Measurements from ENCODE around the gene LYPD4.

LYPD4 gene, protein sequence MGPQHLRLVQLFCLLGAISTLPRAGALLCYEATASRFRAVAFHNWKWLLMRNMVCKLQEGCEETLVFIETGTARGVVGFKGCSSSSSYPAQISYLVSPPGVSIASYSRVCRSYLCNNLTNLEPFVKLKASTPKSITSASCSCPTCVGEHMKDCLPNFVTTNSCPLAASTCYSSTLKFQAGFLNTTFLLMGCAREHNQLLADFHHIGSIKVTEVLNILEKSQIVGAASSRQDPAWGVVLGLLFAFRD

DNA sequence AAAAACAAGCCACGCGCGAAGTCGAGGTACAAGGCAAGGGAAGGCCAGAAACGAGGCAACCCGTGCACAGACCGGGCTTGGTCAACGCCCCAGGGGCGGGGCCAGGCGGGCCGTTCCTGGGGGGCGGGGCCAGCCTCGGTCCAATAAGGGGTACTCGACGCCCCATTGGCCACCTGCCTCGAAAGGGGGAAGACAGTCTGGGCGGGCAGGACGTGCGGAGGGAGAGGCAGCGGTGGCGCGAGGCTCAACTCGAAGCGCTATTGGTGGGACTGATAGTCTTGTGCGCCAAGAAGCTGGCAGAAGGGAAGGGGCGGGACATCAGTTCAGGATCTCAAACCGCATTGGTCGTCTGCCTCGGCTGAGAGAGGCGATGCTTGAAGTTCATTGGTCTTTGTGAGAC is at the start of gene LYPD4:
Gene LYPD4 (minus strand): TSS at position 83 of the 400 bp plus-strand sequence. CDS start 5,398 bp downstream, outside the sequence.
- DNase-seq (ENCODE audit: low read depth in 2 of 2) = no peak

DNA sequence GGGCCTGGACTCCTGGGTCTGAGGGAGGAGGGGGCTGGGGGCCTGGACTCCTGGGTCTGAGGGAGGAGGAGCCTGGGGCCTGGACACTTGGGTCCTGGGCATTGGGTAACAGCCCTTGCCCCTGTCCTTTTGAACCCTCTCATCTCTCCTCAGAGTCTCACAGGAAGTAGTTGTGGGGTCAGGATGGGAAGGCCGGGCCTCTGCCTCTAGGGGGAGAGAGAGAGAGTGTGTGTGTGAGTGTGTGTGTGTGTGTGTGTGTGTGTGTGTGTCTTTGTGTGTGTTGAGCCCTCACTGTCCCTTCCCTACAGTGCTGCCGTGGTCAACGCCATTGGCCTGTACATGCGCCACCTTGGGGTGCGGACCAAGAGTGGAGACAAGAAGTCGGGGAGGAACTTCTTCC is 49.4 kb upstream of the LYPD4 start:
- DNase-seq (ENCODE audit: low read depth in 2 of 2) = no peak

GRCh38 chr19:41892173-41892902 is 47.9 kb upstream of the LYPD4 start:
- no peak for DNase-seq (ENCODE audit: low read depth in 2 of 2)

DNA sequence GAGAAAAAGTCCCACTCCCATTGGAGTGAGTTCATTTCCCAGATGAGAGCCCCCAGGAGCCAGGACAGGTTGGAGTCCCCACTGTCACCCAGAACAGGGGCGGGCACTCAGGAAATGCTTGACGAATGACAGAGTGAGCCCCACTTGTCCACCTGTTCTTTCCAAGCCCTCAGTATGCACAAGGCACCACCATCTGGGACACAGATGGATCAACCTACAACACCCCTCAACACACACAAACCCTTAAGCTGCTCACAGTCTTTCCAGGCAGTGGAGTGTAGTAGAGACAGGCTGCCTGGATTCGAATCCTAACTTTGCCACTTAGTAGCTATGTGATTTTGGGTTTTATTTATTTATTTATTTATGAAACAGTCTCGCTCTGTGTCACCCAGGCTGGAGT is 46.5 kb upstream of the LYPD4 start:
- DNase-seq (ENCODE audit: low read depth in 2 of 2) = no peak

GRCh38 chr19:41889896-41890295 is 45.4 kb upstream of the LYPD4 start:
- no peak for DNase-seq (ENCODE audit: low read depth in 2 of 2)

GRCh38 chr19:41888926-41889325 is 44.4 kb upstream of the LYPD4 start:
- no peak for DNase-seq (ENCODE audit: low read depth in 2 of 2)

GRCh38 chr19:41887711-41888382 is 43.4 kb upstream of the LYPD4 start:
- peak; percentile 82 to 85 for DNase-seq (ENCODE audit: low read depth in 2 of 2)

DNA sequence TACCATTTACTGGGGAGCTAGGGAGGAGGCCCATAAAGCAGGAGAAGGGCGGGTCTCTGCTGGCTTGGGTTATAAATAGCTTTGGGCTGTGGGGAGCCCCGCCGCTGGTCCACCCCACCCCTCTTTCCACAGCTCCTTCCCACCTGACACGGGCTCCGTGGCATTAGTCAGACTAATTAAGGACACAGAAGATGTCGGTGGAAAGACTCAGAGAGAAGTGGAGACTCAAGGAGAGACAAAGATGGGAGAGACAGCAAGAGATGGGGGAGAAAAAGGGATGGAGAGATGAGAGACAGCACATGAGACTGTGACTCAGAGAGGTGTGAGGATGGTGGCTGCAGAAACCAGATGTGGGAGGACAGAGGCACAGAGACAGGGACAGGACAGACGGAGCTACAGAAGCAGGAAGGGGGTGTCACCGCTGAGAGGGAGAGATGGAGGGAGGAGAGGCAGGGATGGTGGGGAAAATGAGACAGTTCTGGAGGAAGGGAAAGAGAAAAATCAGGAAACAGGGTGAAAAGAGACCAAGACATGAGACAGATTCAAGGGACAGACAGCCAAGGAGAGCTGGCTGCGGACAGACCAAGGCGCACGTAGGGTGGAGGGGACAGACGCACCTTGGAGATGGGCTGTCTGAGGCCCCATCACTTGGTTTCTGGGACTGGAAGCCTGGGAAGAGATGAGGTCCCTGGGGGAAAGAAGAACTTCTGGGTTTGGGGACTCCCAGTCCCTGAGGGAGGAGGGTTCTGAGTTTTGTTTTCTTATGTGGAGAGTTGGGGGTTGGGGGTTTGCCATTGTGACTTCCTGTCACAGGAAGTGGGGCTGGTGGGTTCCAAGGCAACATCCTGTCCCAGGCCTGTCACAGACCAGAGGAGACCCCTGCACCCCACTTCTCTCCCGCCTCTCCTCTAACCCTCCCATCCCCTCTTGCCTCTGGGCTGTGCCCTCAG is 42.6 kb upstream of the LYPD4 start:
- peak in 1 of 2 donors; percentile 53 for DNase-seq (ENCODE audit: low read depth in 2 of 2)

DNA sequence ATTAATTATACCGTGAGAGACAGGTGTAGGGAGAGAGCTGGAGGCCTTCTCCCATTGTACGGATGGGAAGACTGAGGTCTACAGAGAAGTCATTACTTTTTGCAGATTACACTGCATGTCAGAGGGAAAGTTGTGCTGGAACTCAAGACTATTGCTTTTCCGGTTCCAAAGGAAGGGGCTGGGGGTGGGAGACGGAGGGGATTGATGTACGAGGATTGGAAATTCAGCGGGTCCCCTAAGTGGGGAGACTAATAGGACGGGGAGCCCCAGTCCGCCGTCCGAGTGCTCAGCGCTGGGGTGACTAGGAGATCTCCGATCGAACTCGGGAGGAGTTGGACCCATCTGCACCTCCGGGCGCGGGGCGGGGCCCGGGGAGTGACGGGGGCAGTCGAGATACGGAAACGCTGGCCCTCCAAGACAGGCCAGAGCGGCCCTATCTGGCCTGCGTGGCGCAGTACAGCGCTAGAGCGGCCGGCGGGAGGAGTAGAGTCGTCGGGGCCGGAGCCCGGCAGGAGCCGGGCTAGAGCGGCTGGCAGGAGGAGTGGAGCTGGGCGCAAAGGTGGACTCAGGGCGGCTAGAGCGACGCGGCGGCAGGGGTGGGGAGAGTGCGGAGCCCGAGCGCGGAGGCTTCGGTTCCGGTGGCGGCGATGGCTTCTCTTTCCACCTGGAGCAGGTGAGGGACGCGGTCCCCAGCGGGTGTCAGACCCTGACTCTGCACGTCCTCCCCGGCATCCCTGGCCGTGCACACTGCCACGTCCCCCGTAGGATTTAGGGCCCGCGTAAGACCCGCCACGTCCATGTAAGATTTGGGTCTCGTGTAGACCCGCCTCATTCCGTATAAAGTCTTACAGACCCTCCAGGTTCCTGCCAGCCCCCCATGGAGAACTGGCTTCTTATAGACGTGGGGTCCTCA is 39.6 kb upstream of the LYPD4 start:
- DNase-seq (ENCODE audit: low read depth in 2 of 2) = peak; percentile 89

- DNase-seq (ENCODE audit: low read depth in 2 of 2) = no peak
Measured at GRCh38 chr19:41883463-41883820, 39.0 kb upstream of the LYPD4 start.

DNA sequence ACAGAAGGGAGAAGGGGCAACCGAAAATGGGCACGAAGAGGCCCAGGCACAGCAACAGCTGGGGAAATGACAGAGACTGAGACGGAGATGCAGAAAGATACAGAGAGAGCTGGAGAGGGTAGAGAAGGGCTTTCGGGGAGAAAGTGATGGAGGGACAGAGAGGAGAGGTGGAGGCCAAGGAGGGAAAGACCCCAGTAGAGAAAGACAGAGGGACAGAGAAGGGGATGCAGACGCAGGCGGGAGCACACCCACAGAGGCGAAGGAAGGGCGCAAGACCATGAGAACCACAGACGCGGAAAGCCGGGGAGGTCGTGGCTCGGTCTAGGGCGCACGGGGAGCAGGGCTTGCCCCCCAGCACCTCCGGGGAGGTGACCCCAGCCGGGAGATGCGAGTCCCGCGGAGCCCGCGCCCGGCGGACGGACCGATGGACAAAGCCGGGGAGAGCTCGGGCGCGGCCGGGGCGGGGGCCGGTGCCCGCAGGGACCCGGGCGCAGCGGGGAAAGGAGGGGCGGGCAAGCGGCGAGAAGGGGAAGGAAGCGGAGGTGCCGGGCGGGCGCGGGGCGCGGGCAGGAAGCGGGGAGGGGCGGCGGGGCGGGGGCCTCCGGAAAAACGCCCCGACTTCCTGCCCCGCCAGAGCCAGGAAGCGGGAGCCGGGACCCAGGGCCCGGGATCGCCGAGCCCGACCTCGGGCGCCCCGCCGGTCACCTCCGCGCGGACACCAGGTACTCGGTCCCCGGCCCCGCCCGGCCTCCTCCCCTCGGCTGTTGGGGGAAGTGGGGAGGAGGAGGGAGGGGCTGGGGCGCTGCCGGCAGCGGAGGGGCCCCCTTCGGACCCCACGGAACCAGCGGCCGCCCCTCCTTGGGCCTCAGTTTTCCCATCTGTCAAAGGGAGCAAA is 38.3 kb upstream of the LYPD4 start, which contains the start of gene ARHGEF1:
Gene ARHGEF1 (plus strand): TSS at position 617 of the 895 bp plus-strand sequence. CDS start 4,899 bp downstream, outside the sequence.
- DNase-seq (ENCODE audit: low read depth in 2 of 2) = no peak

DNA sequence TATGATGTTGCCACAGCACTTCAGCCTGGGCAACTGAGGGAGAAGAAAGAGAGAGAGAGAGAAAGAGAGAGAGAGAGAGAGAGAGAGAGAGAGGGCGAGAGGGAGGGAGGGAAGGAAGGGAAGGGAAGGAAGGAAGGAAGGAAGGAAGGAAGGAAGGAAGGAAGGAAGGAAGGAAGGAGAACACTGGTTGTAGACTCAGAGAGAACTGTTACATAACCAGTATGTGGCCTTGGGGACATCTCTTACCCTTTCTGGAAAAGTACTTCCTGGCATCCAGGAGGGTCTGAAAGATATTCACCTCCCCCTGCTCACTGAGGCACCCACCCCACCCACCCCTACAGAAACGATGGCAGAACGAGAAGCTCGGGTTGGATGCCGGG is 35.8 kb upstream of the LYPD4 start:
- no peak for DNase-seq (ENCODE audit: low read depth in 2 of 2)

GRCh38 chr19:41879670-41880328 is 35.3 kb upstream of the LYPD4 start:
- no peak for DNase-seq (ENCODE audit: low read depth in 2 of 2)

DNA sequence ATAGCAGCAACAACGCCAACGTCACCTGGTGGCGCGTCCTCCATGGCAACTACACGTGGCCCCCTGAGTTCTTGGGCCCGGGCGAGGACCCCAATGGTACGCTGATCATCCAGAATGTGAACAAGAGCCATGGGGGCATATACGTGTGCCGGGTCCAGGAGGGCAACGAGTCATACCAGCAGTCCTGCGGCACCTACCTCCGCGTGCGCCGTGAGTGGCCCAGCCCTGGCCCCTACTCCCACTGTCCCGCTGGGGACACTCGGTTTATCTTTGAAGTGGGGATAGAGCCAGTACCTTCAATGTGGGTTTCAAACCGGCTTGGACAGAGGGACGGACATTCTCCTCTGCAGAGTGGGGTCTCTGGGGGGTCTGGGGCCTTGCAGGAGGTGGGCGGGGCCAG is 34.6 kb upstream of the LYPD4 start:
- DNase-seq (ENCODE audit: low read depth in 2 of 2) = no peak

GRCh38 chr19:41877916-41878905 is 33.7 kb upstream of the LYPD4 start:
- no peak for DNase-seq (ENCODE audit: low read depth in 2 of 2)

DNA sequence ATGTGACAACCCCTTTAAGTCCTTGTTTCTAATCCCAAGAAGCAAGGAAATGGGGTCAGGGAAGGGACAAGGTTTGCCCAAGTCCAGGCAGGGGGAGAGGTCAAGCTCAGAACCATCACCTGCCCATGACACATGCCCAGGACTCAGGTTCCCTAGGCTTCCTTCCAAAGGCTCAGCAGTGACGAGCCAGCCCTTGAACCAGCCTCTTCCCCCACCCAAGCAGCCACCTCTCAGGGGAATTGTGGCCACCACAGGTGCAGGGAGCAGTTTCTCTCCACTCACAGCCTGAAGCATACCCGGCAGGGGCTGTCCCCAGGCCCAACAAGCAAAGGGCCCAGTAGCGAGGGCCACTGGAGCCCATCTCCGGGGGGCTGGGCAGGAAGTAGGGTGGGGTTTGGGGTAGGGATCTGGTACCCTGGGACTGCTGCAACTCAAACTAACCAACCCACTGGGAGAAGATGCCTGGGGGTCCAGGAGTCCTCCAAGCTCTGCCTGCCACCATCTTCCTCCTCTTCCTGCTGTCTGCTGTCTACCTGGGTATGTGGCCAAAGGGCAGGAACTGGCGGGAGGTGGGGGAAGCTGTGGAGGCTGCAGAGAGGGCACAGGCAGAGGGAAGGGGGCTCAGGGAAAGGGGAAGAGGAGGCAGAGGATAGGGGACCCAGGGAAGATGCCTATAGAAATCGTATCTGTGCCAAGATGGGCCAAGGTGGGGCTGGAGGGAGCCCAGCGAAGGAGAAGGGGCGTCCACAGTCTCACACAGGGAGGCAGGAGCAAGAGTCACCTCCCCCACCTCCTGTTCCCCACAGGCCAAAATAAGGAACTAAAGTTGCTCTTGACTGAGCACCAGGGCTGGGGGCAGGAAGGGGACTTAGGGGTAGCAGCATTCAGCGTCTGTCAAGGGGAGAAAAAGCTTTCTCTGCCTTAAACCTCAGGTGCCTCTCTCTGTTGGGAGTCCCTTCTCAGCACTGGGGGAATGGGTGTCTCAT is 32.7 kb upstream of the LYPD4 start, which contains the start of gene CD79A:
Gene CD79A (plus strand): TSS at position 433 of the 986 bp plus-strand sequence. CDS start 26 bp downstream, at position 459.
- no peak for DNase-seq (ENCODE audit: low read depth in 2 of 2)
